ENCODE results near the gene SLC24A3. TPM values are rescaled to one million over a fixed set of nuclear protein-coding genes. Genes with fewer than 3 reads are reported as not detected.
"Not testable (repeated sequence)": the region's sequence is repeated elsewhere in the genome, so short reads cannot be mapped to it uniquely, and the experiment has no call there.

Gene SLC24A3
- total RNA-seq, 1 experiment from 2014 or later: not detected

GRCh38 chr20:19734811-19735210, 522.4 kb downstream of the SLC24A3 start:
- DNase-seq (ENCODE audit: low spot score): no peak

DNA sequence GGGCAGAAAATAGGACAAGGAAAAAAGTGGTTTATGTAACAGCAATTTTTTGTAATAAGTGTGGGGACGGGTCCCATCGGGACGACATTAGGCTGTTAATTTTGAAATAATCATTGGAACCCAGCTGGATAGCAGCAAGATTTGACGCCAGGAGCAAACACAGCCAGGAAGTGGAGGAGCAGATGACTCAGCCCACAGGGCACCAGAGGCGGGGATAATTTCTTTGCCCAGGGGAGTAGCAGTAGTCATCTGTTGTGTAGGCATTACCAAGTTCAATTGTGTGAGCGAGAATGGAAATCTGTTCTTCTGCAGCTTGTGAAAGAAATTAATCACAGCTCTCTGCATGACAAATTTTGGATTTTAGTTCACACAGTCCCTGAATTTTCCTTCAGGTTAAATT, 523.0 kb downstream of the SLC24A3 start:
- peak; percentile 85 for DNase-seq (ENCODE audit: low spot score)

DNA sequence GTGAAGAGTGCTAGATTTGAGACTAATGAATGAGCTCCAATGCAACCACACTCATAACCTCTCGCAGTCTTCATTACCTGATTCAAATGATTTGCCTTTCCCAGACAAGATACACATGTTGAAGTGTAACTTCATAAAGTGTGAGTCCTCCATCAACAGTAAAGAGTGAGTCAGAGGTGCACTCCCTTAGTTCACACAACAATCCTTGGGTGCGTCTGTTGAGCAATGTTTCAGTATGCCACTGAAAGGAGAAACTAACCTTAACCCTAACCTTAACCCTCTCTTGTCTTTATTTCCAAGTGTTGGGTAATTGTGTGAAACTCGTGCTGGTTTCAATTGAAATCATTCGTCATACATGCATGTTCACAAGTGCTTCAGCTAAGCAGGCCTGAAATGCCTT, 524.6 kb downstream of the SLC24A3 start:
- peak; percentile 58 for DNase-seq (ENCODE audit: low spot score)

- DNase-seq (ENCODE audit: low spot score): no peak
Measured at GRCh38 chr20:19738951-19739350, 526.5 kb downstream of the SLC24A3 start.

DNA sequence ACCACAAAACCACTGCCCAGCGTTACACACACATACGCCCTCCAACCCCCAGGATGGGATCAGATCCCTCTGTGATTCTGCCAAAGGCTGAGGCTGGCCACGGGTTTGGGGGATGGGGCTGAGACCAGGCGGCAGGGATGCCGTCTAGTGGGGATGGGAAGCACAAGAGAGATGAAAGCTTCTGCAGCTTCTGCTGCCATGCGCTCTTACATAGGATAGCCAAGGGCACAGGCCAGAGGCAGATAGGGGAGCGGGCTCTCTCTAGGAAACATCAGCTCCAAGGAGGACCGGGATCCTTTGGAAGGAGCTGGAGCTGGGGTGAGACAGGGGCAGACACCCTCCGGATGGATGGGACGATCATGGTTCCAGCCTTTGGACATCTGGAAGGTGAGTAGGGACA, 526.9 kb downstream of the SLC24A3 start:
- no peak for DNase-seq (ENCODE audit: low spot score)

- DNase-seq (ENCODE audit: low spot score): no peak
Measured at GRCh38 chr20:19740512-19740911, 528.1 kb downstream of the SLC24A3 start.

- DNase-seq (ENCODE audit: low spot score): no peak
Measured at GRCh38 chr20:19741924-19742323, 529.5 kb downstream of the SLC24A3 start.

GRCh38 chr20:19742974-19743639, 530.7 kb downstream of the SLC24A3 start:
- DNase-seq (ENCODE audit: low spot score): no peak

GRCh38 chr20:19743640-19743995, 531.2 kb downstream of the SLC24A3 start:
- no peak for DNase-seq (ENCODE audit: low spot score)

GRCh38 chr20:19745106-19745505, 532.7 kb downstream of the SLC24A3 start:
- no peak for DNase-seq (ENCODE audit: low spot score)

DNA sequence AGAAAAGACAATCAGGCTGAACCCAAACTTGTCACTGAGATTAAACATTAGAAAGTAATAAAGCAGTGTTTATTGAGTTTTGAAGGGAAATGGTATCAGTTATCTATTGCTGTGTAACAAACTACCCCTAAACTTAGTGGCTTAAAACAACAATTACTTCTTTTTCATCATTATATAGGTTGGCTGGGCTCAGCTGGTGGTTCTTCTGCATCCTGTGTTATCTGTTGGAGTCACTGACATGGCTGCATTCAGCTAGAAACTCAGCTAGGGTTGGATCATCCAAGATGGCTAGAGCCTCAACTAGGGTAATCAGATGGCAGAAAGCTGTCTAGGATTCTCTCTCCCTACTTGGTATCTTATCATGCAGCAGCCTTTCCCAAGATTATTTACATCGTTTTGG, 533.1 kb downstream of the SLC24A3 start:
- DNase-seq (ENCODE audit: low spot score): no peak

DNA sequence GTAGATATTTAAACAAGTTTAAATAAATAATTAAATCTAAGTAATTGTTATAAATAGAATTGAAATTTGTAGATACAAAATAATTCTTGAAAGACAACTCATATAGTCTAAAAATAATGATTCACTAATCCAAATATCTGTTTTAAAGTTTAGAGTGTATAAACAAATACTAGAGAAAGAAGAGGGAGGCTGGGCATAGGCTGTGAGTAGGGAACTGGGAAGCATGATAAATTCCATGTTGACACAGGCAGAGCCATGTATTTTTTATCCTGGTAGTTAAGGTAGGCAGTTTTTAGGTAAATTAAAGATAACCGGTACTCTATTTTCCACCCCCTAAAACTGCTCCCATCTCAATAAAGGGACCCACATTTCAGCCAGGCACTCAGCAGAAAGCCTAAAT, 534.0 kb downstream of the SLC24A3 start:
- DNase-seq (ENCODE audit: low spot score): no peak

DNA sequence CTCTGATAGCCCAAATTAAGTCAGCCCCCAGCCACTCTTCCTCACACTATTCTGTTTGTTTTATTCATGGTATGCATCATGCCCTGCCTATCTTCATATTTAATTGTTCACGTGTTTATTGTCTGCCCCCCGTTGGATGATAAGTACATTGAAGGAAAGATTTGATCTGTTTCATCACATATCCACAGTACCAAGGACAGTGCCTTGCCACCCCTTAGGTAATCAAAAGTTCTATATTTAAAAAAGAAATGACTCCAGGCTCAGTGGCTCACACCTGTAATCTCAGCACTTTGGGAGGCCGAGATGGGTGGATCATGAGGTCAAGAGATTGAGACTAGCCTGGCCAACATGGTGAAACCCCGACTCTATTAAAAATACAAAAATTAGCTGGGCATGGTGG, 535.5 kb downstream of the SLC24A3 start:
- no peak for DNase-seq (ENCODE audit: low spot score)

- no peak for DNase-seq (ENCODE audit: low spot score)
Measured at GRCh38 chr20:19748681-19749080, 536.2 kb downstream of the SLC24A3 start.

- no peak for DNase-seq (ENCODE audit: low spot score)
Measured at GRCh38 chr20:19749618-19750071, 537.2 kb downstream of the SLC24A3 start.

- no peak for DNase-seq (ENCODE audit: low spot score)
Measured at GRCh38 chr20:19750101-19750606, 537.7 kb downstream of the SLC24A3 start.

DNA sequence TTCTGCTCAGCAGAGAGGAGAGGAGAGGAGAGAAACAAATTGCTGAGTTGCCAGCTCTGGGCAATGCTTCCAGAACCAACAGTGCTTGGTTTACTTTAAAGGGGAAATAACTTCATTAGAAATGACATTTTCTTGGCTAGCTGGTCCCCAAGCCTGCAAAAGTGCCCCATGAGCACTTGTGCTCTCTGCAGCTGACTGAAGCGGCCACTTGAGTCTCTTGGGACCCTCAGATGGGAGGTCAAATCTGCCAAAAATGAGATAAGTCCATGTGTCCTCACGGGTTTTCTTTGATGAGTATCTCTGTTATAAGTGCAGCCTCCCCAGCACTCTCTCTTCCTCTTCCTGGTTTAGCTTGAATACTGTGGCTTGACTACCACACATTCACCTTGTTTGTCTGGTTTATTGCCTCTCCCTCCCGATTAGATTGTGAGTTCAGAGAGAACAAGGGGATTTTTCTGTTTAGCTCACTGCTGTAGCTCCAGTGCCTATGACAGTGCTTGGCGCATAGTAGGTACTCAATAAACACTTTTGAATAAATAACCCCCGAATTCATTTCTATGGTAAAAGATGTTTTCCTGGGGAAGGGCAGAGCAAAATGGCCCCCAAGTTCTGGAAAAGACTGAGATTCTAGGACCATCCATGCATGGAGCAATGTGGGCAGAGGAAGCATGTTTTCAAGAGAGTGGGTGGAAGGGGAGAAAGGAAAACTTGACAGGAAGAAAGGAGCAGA, 538.6 kb downstream of the SLC24A3 start:
- DNase-seq (ENCODE audit: low spot score): peak; percentile 49

- DNase-seq (ENCODE audit: low spot score): not testable (repeated sequence)
Measured at GRCh38 chr20:19754201-19754600, 541.8 kb downstream of the SLC24A3 start.

DNA sequence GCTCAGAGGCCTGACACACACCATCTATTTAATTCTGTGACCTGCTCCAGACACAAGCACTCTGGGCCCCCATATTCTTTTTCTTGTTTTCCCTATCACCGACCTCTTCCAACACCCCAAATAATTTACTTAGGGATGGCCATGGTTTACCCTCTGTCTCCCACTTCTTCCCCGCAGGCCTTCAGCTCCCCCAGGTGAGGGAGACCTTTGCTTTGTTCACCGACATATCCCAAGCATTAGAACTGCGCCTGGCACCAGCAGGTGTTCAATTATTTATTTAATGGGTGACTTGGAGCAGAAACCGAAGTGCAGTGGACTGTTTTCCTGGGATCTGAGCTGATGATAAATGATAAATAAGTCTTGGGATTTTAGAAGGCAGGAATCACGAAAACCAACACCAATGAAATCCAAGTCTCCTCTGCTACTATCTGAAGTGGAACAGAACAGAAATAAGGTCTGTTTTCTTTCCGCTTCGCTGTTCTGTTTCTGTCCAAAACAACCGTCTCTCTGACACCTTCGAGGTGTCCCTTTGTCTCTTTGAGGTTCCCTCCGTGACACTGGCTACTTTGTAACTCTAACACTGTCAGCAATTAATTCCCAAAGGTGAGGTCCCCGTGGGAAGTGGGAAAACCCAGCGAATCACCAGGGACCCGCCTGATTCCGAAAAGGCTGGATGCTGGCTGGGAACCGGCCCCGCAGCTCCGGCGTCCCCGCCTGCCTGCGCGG, 544.5 kb downstream of the SLC24A3 start:
- peak; percentile 61 for DNase-seq (ENCODE audit: low spot score)

DNA sequence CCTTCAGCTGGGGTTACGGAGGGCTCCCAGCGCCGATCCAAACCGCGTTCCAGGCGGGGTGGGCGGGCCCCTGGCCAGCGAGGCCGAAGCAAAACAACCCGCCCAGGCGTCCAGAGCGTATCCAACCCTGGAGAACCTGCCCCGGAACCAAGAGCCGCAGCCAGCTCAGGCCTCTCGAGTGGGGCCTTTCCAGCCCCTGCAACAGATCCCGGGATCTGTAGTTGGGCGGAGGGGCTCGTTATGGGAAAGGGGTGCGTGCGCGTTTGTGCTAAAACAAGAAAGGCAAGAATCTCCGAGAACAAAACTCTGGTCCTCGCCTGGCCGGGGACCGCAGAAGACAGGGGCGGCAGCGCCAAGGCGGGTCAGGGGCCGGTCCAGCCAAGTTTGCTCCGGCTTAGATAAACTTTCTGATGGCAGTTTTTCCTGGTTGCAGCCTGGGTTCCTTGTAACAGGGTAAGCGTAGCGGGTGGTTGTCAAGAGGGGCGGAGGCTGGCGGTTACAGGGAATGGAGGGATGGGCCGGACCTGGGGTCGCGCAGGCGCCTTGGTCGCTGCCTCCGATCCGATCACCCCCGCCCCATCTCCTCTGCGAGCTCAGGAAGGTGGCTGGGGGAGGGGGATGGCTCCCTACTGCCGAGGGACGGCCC, 545.2 kb downstream of the SLC24A3 start:
- peak; percentile 89 for DNase-seq (ENCODE audit: low spot score)

DNA sequence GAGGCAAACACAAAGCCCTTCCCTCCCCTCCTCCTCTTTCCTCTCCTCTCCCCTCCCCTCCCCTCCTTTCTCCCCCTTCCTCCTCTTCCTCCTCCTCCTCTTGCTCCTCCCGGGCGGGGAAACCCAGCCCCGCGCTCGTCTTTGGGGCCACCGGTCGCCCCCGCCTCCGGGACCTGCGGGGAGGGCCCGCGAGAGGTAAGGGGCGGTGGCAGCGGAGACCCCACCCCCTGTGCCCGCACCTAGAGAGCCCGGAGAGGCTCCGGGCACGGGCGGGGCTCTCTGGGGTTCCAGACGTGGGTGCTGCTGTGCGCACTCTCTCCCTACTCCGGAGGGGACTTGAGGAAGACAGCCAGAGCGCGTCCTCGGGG, 545.7 kb downstream of the SLC24A3 start, which contains the start of gene RIN2:
Gene RIN2 (plus strand): TSS at position 126 of the 368 bp plus-strand sequence. CDS start 131,344 bp downstream, outside the sequence.
- no peak for DNase-seq (ENCODE audit: low spot score)
